ENCODE measurements around the gene KIF18A.

Gene KIF18A

DNA sequence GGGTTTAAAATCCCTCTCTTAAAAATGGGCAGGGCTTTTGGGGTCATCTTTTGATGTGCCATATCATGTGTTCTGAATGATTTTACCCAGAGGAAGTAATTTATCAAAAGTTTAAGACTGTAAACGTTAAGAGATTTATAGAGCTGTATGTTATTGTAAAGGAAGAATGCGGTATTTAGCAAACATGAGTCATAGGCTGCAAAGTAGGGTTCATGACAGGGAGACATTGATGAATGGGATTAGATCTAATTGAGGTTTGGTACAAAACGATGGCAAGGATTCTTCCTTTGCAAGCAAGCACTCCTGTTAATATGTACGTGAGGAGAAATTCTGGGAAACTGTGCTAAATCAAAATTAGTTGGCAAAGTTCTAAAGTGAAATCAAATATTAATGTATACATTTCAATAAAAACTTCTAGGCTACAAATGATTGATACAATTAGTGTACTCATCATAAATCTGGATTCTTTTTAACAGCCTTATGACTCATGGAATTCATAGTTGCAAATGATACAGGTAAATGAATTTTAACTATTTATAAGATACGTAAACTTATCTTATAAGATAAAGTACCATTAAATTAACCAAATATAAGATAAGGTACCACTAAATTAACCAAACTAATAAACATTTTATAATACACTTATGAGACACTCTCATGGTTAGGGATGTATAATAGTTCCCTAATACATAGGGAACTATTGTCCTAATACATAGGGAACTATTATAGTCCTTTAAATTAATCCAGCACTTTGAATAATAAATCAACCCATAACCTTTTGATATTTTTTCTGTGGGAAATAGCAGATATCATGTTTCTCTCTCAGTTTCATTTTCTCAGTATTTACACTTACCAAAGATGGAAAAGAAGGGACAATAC, 58.4 kb downstream of the KIF18A start:
- peak; percentile 82 for FAIRE-seq
- DNase-seq (ENCODE audit: low spot score), result peak; percentile 51

DNA sequence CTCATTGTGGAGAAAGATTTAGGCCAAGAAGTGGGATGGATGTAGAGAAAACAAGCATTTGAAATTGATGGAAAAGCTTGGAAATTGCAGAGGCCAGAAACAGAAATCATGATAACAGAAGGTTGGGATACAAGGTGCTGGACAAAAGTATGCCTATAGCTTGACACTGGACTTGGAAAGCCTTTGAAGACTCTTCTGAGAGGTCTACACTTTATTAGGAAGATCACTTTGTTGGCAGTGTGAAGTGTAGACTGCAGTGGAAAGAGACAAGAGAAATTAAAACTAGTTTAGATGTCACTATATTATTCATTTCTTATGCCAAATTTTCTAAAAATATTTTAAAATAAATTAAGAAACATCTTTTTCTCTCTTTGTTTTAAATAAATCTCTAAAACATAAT, 59.1 kb downstream of the KIF18A start:
- DNase-seq (ENCODE audit: low spot score) (no peak), FAIRE-seq (no peak)

DNA sequence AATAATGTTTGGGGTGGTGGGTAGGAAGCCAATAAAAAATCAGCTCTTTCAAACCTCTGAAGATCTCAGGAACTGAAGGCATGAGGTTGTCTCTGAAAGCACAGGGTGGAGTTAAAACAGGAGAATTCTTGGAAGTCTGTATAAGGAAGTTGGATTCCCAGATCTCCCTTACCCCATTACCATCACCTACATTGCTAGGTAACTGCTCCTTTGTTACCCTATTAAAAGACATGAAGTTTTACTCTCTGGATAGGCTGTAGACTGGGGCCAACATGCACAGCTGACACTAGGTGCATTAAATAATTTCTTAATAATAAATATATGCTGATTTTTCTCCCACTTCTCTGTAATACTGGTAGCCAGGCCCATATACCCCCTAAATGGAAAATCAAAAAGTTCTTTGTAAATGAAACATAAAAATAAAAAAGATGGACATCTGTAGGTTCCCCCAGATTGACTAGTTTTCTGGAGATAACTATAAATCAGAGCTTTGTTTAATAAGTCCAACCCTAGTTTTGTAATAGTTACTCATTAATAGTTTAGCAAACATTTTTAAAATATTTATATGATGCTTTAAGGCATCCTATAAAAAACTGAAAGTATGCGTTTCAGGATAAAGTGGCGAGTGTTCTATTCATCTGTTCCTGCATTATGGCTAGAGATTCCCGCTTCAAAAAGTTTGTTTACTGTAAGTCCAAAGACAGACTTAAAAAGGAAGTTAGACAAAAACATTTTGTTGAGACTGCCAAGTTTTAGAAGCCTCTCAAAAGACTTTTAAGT, 63.8 kb downstream of the KIF18A start:
- DNase-seq (ENCODE audit: low spot score), result no peak
- FAIRE-seq, result no peak

DNA sequence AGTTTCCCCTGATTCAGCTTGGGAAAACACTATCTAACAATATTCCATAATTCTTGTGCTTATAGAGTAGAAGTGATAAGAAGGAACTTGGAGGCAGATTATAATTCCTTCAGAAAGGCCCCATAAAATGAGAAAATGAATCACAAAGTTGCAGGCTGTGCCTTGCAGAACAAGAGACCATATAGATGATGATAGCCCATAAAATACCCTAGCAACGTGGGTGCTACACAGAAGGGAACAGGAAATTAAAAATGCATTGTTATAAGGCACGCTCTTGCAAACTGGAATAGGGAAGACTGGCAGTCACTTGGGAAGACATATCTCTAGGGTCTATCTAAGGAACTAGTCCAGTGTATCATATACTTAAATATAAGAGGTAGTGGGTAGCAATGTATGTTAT, 67.6 kb downstream of the KIF18A start:
- FAIRE-seq (no peak), DNase-seq (ENCODE audit: low spot score) (no peak)

DNA sequence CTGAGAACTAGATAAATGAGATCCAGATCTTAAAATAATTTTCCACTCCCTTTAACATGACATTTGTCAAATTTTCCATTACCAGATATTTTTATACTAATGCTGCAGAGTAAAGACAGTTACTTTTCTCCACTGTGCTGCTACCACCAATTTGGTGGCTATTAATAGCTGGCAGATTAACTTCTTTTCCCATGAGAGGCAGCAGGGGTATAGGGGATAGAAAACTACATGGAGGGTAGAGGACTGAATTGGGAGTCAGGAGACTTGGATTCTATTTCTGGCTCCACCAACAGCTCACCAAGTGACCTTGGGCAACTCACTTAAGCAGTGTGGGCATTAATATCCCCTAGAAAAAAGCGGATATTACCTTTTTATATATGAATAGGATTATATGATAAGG, 69.2 kb downstream of the KIF18A start:
- DNase-seq (ENCODE audit: low spot score) (no peak), FAIRE-seq (no peak)

DNA sequence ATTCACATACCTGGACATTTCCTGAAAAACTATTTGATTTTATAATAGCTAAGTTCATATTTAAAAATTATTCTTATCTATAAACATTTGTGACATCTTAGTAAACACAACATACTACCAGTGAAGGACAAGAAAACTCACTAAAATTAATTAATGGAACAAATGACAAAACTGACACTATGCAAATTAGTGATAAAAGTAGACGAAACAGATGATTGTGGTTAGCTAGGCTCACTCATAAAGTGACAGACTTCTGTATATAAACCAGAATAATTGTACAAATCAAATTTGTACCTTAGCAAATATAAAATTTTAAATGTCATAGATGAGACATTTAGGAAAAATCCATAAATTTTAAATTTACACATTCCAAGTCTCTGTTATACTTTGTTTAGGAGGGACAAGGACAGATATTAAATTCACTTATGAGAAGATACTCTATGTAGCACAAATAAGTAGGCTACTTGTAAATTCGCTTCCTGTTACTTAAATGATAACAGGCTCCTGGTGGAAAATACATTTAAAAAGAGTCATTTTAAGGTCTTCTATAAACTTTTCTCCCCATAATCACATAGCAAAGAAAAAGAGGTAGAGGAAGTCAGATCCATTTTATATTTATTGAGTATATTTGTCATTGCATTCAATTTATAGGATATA, 81.2 kb downstream of the KIF18A start:
- FAIRE-seq, result no peak
- no peak for DNase-seq (ENCODE audit: low spot score)

DNA sequence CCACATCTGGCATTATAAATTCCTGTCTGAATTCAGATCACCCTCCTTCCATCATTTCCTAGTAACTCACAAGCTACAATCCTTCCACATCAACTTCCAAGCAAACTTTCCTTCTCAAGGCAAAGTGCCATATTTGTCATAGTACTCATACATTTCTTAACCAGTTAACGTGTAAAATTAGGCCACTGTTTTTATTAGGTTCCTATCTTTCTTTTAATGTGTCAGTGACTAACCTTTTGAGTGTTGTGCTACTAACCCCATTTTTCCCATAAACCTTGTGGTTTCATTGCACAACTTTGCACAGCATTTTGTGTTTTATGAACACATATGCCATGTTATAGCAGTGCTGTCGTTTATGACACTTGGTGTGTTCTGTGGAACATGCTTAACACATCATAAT, 90.1 kb downstream of the KIF18A start:
- no peak for FAIRE-seq
- DNase-seq (ENCODE audit: low spot score), result no peak

DNA sequence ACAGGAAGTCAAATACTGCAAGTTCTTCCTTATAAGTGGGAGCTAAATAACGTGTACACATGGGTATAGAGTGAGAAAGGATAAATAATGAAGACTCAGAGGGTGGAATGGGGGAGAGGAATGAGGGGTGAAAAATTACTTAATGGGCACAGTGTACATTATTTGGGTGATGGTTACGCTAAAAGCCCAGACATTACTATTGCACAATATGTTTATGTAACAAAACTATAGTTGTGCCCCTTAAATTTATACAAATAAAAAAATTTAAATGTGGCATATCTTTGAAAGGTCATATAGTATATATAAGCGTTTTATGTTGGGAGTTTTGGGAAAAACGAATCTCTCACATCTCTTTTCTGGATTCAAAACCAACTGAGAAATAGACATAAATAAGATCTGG, 96.1 kb downstream of the KIF18A start:
- DNase-seq (ENCODE audit: low spot score) (no peak), FAIRE-seq (no peak)

DNA sequence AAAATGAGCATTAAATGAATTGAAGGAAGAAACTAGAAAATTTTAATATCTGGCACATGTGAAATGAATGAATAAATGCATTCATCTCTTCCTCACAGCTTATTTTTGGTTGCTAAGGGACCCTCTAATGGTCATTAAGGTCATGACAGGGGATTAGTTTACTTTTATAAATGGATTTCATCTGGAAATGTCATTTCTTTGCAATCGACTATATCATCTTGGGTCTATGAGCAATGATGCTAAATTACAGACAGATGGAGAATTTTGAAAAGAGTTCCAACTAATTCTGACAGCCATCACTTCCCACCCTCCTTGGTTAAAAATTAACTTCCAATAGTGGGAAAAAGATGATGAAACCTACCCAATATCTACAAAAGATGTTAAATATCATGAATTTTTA, 98.0 kb downstream of the KIF18A start:
- DNase-seq (ENCODE audit: low spot score) (no peak), FAIRE-seq (no peak)

DNA sequence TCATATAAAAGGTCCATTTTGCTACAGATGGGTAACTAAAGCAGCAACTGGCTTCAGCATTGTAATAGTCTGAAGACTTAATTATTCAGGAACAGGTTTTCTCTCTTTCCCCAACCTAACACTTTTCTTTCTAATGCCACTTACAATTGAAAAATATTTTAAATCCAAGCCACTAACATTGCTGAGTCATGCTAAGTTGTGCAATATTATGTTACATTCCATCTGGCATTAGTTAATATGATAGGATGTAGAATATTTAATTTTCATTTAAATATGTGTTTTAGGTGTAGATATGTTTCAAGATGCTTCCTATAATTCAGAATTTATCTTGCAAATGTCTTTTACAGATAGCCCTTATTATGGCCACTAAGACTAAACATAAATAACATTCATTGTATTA, 98.6 kb downstream of the KIF18A start:
- no peak for DNase-seq (ENCODE audit: low spot score)
- peak; percentile 29 for FAIRE-seq

DNA sequence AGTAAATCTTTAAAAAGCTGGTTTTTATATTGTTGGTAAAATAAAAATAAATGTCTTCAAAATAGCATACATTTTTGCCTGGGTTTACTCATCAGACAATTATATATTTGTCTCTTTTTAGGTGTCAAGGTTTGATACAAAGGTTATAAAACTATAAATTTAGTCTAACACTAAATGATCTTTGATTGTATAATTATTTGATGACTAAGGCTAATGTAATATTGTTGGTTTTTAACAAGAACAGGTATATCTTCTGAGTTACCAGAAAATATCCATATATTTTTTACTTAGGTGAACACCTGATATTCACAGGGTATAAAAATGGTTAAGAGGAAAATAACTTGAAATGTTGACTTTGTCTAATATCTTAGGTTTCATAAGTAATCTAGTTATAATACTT, 104.3 kb downstream of the KIF18A start:
- DNase-seq (ENCODE audit: low spot score) (no peak), FAIRE-seq (no peak)

DNA sequence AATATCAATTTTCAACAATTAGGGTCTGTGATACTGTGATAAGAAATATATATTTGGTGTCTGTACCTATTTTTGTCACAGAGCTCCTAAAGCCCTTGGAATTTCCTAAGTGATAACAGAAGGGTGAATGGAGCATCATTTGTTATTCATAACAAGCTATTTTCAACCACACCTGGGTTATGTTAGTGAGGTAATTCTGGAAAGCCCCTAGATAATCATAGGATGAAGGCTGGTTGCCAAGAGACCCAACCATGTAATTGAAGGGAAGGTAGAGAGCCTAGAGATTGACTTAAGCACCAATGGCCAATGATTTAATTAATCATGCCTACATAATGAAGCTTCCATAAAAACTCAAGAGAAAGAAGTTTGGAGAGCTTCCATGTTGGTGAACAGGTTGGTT, 109.4 kb downstream of the KIF18A start:
- DNase-seq (ENCODE audit: low spot score) (no peak), FAIRE-seq (no peak)

DNA sequence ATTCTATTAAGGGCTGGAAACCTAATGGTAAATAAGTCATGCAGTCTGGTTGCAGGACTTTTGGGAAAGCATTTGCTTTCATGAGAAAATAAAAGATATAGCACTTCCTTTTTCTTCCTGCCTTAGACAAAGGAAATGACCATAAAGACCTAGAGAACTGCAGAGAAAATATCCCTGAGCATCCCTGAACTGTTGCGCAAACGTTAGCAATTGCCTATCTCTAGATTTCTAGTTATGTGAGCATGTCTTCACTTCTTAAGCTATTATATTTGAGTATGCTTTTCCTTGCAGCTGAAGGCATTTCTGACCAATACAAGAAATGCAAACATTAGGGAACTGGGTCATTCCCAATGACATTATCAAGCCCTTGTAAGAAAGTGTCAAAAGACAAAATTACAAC, 110.6 kb downstream of the KIF18A start:
- no peak for FAIRE-seq
- no peak for DNase-seq (ENCODE audit: low spot score)

DNA sequence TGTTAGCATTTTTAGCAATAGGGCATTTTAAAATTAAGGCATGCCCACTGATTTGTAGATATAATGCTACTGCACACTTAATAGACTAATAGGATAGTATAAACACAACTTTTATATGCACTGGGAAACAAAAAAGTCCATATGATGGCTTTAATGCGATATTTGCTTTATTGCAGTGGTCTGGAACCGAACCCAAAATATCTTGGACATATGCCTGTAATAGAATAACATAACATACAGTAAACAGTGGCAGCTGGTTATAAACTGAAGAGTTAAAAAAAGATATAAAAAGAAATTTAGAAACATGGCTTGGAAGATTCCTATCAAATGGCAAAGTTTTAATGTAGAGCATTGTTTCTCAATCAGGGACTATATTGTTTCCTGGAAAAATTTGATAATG, 111.9 kb downstream of the KIF18A start:
- FAIRE-seq (no peak), DNase-seq (ENCODE audit: low spot score) (no peak)

DNA sequence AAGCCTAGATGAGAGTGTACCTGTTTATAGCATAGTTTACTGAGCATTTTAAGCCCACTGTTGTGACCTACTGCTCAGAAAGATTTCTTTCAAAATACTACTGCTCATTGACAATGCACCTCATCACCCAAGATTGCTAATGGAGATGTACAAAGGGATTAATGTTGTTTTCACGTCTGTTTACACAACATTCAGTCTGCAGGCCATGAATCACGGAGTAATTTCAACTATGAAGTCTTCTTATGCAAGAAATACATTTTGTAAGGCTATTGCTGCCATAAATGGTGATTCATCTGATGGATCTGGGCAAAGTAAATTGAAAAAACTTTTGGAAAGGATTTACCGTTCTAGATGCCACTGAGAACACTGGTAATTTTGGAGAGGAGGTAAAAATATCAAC, 112.9 kb downstream of the KIF18A start:
- no peak for DNase-seq (ENCODE audit: low spot score)

DNA sequence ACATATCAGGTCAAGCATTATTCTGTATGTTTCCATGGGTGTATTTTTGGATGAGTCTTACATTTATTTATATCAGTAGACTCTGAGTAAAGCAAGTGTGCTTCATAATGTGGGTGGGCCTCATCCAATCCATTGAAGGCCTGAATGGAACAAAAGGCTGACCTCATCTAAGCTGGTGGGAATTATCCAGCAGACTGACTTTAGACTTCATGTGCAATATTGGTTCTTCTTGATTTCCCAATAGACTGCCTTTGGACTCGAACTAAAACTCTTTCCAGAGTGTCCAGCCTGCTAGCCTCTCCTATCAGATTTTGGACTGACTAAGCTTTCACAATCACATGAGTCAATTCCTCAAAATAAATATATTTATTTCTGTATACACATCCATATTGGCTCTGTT, 116.2 kb downstream of the KIF18A start:
- DNase-seq (ENCODE audit: low spot score) (no peak), FAIRE-seq (no peak)

More for the DNA sequence above, 112.9 kb downstream of the KIF18A start:
- FAIRE-seq, result no peak

DNA sequence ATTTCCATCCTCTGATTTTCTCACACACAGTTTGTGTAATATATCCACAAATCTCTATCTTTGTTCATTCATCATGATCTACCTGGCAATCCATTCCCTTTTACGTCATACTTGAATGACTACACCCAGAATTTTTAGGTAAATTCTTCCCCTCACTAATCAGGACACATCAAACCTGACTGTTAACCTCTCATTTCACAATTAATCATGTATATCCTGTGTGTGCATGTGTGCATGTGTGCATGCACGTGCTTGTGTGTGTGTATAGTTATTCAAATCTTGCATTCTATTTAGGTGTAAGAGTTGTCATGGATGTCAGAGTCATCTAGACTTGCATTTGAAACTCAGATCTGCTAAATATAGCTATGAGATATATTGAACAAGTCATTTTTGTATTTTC, 130.4 kb downstream of the KIF18A start:
- peak; percentile 13 for DNase-seq (ENCODE audit: low spot score)
- FAIRE-seq, result no peak

DNA sequence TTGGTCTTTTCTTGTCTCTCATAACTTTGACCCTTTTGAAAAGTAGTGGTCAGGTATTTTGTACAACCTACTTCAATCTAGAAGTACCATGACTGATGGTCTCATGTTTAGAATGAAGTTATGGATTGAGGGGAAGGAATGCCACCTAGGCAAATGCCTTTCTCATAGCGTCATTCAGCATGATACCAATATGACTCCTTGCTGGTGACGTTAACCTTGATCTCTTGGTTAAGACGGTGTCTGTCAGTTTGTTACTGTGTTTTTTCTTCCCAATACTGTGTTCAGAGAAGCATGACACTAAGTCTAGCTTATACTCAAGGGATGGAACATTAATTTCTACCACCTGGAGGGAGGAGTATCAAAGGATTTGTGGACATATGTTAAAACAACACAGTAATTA, 130.9 kb downstream of the KIF18A start:
- FAIRE-seq (peak; percentile 95), DNase-seq (ENCODE audit: low spot score) (peak; percentile 92)

DNA sequence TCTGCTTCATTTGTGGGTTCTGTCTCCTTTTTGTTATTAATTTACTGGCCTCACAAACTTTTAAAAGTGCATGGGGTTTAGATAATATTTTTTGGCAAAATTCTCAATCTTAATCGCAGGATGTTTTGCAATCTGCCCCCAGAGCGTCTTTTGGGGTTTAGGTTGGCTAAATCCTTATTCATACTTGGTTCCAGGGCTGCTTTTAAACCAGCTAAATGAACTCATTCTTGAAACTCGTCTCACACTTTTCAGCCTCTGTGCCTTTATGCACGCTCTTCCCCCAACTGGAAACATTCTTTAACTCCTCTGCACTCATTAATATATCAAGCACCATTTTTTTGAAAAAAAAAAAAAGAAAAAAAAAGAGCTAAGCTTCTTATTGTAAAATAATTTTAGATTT, 131.7 kb downstream of the KIF18A start:
- DNase-seq (ENCODE audit: low spot score) (no peak), FAIRE-seq (no peak)

DNA sequence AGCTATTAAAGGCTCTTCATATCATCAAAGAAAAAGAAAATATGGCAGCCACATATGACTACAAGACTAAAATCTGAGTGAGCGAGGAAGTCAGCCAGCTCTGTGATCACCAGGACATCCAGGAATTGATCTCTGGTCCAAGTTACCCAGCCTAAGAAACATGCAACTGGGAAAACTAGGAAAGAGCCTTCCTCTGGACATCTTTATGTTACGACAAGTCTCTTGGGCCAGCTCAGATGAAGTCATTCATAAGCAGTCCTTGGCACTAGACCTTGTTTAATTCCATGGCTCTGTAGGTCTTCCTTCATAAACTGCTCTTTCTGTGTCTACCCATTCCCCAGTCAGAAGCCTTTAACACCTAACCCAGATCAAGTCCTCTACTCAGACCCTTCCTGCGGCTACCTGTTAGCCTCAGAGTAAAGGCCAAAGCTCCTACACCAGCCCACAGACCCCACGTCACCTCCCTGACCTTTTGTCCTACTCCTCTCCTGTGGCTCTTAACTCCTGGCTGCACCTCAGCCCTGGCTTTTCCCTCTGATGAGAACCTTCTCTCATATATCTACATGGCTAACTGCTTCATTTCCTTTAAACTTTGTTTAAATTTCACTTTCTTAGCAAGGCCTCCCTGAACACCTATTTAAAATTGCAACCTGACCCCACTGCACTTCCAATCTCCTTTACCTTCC, 134.0 kb downstream of the KIF18A start:
- DNase-seq (ENCODE audit: low spot score) (no peak), FAIRE-seq (no peak)

DNA sequence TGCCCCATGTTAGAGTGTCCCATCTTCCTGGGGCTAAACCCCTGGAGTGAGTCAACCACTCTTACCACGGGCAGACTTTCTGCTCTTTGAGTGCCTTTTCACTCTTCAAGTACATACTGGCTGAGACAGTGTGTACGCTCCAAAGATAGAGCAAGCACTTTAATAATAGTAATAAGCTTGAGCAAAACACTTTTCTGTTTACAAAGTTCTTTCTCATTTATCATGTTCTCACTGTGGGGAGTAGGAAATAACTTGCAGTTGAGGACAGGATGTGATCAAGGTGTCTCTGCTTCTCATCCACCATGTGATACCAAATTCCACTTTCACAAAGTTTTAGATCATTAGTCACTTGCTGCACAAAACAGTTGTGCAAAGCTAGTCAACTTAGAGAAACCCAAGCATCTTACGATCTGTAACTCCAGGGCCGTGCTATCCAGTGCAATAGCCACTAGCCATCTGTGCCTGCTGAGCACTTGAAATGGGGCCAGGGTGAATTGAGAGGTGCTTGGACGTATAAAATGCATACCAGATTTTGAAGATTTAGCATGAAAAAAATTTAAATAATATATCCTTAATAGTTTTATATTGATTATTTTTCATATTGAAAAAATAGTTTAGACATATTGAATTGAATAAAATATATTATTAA, 135.3 kb downstream of the KIF18A start:
- FAIRE-seq (no peak), DNase-seq (ENCODE audit: low spot score) (peak; percentile 58)
